HG02571 (cell line): ENCODE data around the gene ROBO1.

Experiments
- ATAC-seq: cut with Tn5 transposase; IDR thresholded peaks from one replicate; pipeline ENCODE4 v1.9.1; 2021; ENCODE audit warnings: mild to moderate bottlenecking, moderate library complexity; ENCODE audit not compliant: unreplicated experiment

Gene ROBO1

GRCh38 chr3:79253271-79253670 is 514.5 kb downstream of the ROBO1 start:
- ATAC-seq: no peak

DNA sequence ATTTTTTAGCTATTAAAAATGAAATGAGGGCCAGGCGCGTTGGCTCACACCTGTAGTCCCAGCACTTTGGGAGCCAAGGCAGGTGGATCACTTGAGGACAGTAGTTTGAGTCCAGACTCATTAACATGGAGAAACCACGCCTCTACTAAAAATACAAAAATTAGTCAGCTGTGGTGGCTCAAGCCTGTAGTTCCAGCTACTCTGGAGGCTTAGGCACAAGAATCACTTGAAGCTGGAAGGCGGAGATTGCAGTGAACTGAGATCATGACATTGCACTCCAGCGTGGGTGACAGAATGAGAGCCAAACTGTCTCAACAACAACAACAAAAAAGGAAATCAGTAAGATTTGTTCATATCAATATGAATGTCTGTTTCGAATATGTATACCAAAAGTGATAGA is 517.1 kb downstream of the ROBO1 start:
- no peak for ATAC-seq

DNA sequence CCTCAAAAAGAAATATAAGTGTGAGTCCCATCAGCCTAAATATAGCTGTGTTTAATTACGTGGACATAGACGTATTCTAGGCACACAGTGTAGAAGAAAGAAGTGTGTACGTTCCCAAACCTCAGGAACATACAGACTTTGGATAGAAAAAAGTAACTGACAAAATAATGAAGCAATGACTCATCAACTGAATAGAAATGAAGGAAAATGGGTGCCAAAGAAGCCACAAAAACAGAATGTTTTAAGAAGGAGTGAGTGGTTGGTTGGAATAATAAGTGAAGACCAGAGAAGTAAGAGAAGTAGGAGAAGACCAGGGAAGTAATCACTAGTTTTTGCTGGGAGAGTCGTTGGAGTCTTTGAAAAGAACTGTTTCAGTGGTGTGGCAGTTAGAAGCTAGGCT is 518.1 kb downstream of the ROBO1 start:
- ATAC-seq: no peak

GRCh38 chr3:79247725-79248043 is 520.1 kb downstream of the ROBO1 start:
- no peak for ATAC-seq

DNA sequence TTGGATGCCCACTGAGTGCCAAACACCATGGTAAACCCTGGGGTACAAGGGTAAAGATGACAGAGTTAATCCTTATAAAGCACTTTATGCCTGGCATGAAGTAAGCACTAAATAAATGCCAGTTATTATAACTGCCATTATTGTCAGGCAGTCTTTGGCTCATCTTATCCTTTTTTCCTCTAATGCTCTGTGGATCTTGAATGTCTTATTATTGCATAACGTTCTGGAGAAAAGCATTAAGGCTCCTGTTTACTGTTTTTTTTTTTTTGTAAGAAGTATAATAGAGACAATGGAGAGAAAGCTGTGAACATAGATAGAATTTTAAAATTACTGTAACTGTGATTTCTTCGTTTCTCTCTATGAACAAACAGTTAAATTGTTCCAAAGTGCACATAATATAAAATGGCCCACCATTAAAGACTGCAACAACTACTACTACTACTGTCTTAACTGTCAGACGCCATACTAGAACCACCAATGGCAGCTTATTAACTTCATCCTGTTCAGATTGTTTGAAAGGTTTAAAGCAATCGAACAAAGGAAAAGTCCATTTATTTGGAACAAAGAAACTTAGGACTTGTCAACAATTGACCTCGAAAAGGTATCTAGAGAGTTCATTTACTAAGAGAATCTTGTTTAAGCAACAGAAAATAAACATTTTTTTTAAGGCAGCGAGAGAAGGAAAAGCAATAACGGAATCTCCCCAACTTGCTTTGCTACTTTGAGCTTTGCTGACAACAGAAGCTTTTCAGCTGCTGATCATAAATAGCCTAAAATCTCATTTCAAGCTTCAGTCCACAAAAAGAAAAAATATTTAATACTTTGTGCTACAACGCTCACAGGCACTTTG is 520.7 kb downstream of the ROBO1 start:
- ATAC-seq: no peak

DNA sequence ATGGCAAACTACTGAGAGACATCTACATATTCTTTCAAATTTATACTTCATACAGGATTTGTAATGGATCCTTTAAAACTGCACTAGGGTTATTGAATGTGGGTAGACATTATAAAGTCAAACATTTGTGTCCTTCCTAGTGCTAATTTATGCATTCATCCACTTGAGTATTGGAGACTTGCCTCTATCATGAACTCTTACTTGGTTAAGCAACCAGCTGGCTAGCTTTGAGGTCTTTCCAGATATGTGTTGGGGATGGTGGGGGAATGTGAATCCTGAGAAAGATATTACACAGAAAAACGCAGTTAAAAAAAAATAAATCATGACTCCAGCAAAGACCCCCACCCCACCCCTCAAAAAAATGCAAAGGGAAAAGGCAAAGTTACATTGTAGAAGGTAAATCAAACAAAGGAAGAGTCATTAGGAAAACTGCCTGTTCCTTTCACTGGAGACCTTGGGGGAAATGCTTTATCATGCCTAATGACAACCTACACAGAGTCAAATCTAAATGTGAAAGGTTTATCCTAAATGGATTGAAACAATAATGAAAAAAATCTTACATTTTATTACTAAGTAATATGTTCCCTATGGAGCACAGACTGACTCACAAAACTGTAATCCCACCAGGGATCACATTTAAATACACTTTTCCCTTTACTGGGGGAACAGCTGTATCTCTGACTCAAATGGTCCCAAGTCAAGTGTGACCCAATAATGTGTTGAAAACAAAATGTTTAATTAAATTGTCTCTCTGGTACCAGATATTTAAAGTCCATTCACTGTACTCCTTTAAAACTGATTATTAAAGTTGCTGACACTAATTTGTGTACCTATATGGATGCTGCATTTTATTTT is 522.3 kb downstream of the ROBO1 start:
- ATAC-seq: no peak

DNA sequence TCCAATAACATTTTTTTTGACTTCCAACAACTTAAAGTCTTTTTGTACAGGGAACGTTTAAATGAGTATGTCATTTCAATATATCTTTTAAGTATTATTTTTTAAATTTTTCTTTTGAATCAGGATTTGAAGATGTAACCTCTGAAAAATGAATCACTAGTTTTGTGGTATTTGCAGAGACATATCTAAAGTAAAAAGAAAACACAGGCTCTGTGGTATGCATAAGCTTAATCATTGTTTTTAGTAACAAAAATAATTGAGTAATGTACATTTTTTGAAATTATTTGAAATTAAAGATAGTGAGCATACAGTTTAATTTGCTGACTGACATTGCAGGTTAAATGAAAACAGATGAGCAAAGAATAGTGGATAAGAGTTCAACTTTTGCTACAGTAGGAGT is 531.3 kb downstream of the ROBO1 start:
- ATAC-seq: no peak

- ATAC-seq: no peak
These were observed 534.3 kb downstream of the ROBO1 start for GRCh38 chr3:79233431-79234060.

DNA sequence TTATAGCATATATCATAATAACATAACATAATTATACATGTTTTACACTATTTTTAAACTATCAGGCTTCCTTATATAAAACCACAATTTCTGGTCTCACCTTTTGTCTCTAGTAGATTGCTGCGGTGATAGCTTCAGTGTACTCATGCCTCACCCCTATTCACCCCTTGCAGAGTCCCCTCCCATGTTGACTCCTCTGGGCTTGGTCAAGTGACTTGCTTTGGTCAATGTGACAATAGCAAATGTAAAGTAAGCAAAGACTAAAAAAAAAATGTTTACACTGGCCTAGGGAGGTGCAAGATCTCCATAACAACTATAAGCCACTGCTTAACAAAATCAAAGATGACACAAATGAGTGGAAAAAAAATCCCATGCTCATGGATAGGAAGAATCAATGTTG is 537.5 kb downstream of the ROBO1 start:
- no peak for ATAC-seq

DNA sequence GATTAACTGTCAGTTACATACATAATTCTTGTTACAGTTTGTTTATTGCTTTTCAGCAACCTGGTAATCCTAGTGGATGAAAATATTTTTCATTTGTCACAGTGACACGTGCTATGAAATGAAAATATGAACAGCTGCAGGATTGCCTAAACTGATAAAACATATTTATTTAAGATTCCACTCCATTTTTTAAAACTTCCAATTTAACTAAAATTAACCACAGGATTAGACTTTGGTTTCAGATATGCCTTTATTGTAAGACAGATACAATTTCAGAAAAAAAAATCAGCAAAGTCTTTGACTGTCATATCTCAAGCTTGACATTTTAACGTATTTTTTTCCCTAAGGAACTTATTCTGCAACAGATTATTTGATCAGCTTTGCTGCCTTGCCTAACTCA is 550.7 kb downstream of the ROBO1 start:
- no peak for ATAC-seq

DNA sequence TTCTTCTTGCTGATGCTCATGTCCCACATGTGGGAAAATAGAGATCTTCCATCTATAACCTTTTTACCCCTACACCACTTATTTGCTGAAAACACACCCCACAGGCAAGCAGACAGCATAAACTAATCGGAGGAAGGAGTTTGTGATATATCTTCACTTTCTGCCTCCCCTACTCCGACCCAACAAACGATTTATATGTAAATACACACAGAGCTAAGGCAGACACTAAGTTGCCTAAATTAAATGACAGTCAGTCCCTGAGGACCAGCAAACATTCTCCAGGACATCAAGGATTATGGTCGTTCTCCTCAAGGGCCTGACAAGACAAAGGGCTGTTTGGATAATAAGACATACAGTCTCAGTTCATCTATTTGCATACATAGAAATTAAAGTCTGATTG is 552.5 kb downstream of the ROBO1 start:
- no peak for ATAC-seq

- ATAC-seq: no peak
These were observed 556.0 kb downstream of the ROBO1 start for GRCh38 chr3:79211586-79212359.

DNA sequence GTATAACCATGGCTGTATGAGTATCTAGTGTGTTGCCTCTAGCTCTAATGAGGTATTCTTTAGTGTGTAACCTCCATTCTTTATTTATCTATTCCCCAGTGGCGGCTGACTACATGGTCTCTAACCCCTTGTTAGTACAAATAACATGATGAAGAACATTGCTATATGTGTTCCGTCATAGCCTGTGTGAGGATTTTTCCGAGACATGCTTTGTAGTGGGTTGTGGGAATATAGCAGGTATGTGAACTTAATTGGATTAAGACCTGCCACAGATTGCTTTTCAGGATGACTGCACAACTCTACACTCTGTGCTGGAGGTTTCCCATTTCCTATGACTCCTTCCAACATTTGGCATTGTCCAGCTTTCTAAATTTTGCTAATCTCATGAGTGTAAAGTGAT is 563.4 kb downstream of the ROBO1 start:
- ATAC-seq: no peak

DNA sequence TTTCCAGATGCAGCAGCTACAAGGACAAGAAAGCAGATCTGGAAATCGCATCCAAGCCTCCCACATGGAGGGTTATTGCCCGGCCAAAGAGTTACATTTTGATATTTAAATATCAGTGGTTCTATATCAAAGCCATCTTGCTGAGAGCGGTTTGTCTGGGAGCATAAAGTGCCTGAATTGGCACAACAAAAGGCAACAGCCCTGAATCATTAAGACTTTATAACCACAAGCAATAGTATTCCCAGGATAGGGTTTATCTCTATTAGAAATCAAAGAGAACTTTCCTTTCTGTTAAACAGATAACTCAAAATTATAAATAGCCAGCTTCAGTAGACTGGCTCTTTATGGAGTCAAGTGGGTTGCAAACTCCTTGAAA is 564.7 kb downstream of the ROBO1 start:
- ATAC-seq: no peak

DNA sequence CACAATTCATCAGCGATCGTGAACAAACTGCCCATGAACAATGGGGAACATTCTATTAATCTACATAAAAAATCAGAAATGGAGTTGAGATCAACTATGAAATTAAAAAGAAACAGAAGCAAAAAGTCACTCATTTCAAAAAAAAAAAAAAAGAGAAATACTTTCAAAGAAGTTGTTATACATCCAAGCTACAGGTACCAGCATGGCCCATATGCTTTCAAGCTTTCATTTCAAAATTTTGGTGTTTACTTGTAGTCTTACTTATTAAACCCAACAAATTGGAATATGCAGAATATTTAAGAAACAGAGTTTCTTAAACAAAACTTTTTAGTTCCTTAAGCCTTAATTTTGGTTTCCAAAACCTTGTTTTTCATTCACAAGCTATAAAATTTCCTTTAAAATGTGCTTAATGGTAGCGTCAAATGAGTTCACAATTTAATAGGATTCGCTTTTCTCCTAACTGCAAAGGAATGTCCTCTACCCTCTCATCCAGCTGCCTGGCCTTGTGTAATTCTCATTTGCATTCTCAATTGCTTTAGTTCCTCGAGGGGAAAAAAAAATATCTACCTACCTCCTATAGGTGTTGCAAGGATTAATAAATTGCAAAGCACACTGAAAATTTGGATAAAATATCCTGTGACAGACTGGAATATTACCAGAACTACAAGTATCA is 565.2 kb downstream of the ROBO1 start:
- ATAC-seq: no peak

GRCh38 chr3:79200456-79200855 is 567.3 kb downstream of the ROBO1 start:
- no peak for ATAC-seq

DNA sequence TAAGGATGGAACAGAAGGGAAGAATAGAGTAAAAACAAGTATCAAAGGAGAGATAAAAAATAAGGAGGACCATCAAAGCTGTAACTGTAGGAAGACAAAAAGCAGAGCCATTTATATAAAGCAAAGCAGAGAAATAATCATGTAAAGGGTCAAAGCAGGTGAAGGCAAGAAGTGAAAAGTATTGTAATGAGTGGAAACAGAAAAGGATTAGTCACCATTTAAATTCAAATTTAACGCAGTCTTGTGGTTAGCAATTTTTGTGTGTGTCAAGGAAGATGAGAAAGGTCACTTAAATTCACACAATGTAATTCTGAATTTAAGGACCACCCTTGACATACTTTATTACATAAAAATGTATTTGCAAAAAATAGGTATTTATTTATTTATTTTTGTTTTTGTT is 567.8 kb downstream of the ROBO1 start:
- no peak for ATAC-seq

DNA sequence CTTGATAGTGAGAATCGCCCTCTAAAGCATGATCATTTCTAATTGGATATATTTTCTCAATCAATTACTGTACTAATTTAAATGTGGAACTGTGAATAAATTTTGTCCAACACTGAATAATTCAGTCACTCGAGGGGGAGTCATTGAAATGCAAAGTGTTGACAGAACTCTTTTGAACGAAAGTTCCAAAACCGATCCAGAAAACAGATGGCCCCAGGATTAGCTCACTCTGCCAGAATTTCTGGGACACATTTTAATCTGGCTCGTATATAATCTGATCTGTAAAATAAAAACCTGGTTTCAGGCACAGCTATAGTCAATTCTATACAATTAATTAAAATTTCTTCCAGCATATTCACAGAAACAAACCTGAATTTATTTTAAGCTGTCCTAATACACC is 580.4 kb downstream of the ROBO1 start:
- no peak for ATAC-seq

GRCh38 chr3:79184251-79184650 is 583.5 kb downstream of the ROBO1 start:
- ATAC-seq: no peak

GRCh38 chr3:79183496-79183895 is 584.3 kb downstream of the ROBO1 start:
- ATAC-seq: no peak
